CD14-positive monocyte (primary cell): ENCODE results near the gene PKMYT1. TPM values are rescaled to one million over a fixed set of nuclear protein-coding genes. Genes with fewer than 3 reads are reported as not detected.

Experiments
- DNase-seq, 3 donors: peaks; one replicate each; pipeline ENCODE4 v3.0.0-alpha.2; 2011 to 2022
- H2AFZ ChIP-seq: 2 replicates; pipeline ENCODE4 v1.6.0; 2012; ENCODE audit warnings: mild to moderate bottlenecking, low read depth, low read length, inconsistent platforms; ENCODE audit not compliant: insufficient read depth, poor library complexity, severe bottlenecking
- H3K27ac ChIP-seq, 2 donors: 1 replicate in 1 of 2; 2 replicates in 1 of 2; pipeline ENCODE4 v1.5.1; 2012 to 2013; ENCODE audit warnings: low read length in 2 of 2, control low read depth in 1 of 2, inconsistent platforms in 1 of 2, low read depth in 1 of 2, mild to moderate bottlenecking in 1 of 2
- H3K27me3 ChIP-seq, 2 donors: one replicate each; pipeline versions ENCODE4 v1.6.0 to v1.6.1; 2011 to 2013; ENCODE audit warnings: low read length in 2 of 2; ENCODE audit not compliant: control insufficient read depth in 2 of 2, insufficient read depth in 2 of 2
- H3K36me3 ChIP-seq, 2 donors: replicated peaks in 1 of 2; 1 replicate in 1 of 2; 2 replicates in 1 of 2; pipeline versions ENCODE4 v1.5.1 to v1.6.1; 2012 to 2013; ENCODE audit warnings: low read length in 2 of 2, control low read depth in 1 of 2, inconsistent platforms in 1 of 2, mild to moderate bottlenecking in 1 of 2; ENCODE audit not compliant: insufficient read depth in 2 of 2, control insufficient read depth in 1 of 2
- H3K4me1 ChIP-seq, 2 donors: 1 replicate in 1 of 2; 2 replicates in 1 of 2; pipeline versions ENCODE4 v1.5.1 to v1.6.1; 2012 to 2013; ENCODE audit warnings: low read length in 2 of 2, control low read depth in 1 of 2, inconsistent platforms in 1 of 2, mild to moderate bottlenecking in 1 of 2, moderate library complexity in 1 of 2; ENCODE audit not compliant: insufficient read depth in 2 of 2, control insufficient read depth in 1 of 2
- H3K4me2 ChIP-seq: replicated peaks from 2 replicates; pipeline ENCODE3; 2012; ENCODE audit warnings: low read length, moderate library complexity, mild to moderate bottlenecking; ENCODE audit not compliant: poor library complexity, severe bottlenecking; ENCODE audit errors: extremely low read depth
- H3K4me3 ChIP-seq, 3 experiments: fragments of 200-600 bp in 1 of 3; sonication (generic) in 1 of 3; replicated peaks in 1 of 3; 1 replicate in 2 of 3; 2 replicates in 1 of 3; pipeline ENCODE4 v1.5.1; 2011 to 2013; ENCODE audit warnings: low read length in 3 of 3, mild to moderate bottlenecking in 3 of 3, control low read depth in 2 of 3, low read depth in 2 of 3, inconsistent platforms in 1 of 3, moderate library complexity in 1 of 3
- H3K79me2 ChIP-seq: 2 replicates; pipeline ENCODE4 v1.6.0; 2012; ENCODE audit warnings: mild to moderate bottlenecking, control low read depth, inconsistent platforms, low read length, moderate library complexity; ENCODE audit not compliant: insufficient read depth
- H3K9ac ChIP-seq: 2 replicates; pipeline ENCODE4 v1.6.0; 2017; ENCODE audit warnings: low read length, mild to moderate bottlenecking; ENCODE audit not compliant: insufficient read depth, poor library complexity, severe bottlenecking
- H3K9me3 ChIP-seq, 2 donors: replicated peaks in 1 of 2; 1 replicate in 1 of 2; 2 replicates in 1 of 2; pipeline versions ENCODE4 v1.5.1 to v1.6.1; 2012 to 2013; ENCODE audit warnings: low read length in 2 of 2, control low read depth in 1 of 2; ENCODE audit not compliant: control insufficient read depth in 1 of 2, insufficient read depth in 1 of 2
- H4K20me1 ChIP-seq: 2 replicates; pipeline ENCODE4 v1.6.0; 2012; ENCODE audit warnings: mild to moderate bottlenecking, low read length, control low read depth, moderate library complexity; ENCODE audit not compliant: insufficient read depth
- H3K27ac Mint-ChIP-seq, 7 donors: one replicate each; pipeline ENCODE4 v1.8.0; 2020; ENCODE audit warnings: mild to moderate bottlenecking in 7 of 7, mixed read lengths in 7 of 7, moderate library complexity in 6 of 7, inconsistent platforms in 2 of 7
- H3K27me3 Mint-ChIP-seq, 3 donors: one replicate each; pipeline ENCODE4 v1.8.0; 2021 to 2022; ENCODE audit warnings: low read depth in 3 of 3, mild to moderate bottlenecking in 3 of 3, mixed read lengths in 3 of 3, moderate library complexity in 3 of 3, inconsistent platforms in 1 of 3
- H3K36me3 Mint-ChIP-seq, 2 donors: one replicate each; pipeline ENCODE4 v1.8.0; 2020; ENCODE audit warnings: mixed read lengths in 2 of 2, inconsistent platforms in 1 of 2, mild to moderate bottlenecking in 1 of 2
- H3K4me1 Mint-ChIP-seq: one replicate; pipeline ENCODE4 v1.8.0; 2020; ENCODE audit warnings: mild to moderate bottlenecking, mixed read lengths
- H3K4me3 Mint-ChIP-seq, 2 donors: one replicate each; pipeline ENCODE4 v1.8.0; 2020; ENCODE audit warnings: mild to moderate bottlenecking in 2 of 2, mixed read lengths in 2 of 2, moderate library complexity in 1 of 2
- H3K9me3 Mint-ChIP-seq, 7 donors: one replicate each; pipeline ENCODE4 v1.8.0; 2020 to 2022; ENCODE audit warnings: mixed read lengths in 7 of 7, mild to moderate bottlenecking in 6 of 7, moderate library complexity in 6 of 7, inconsistent platforms in 2 of 7
- CTCF ChIP-seq: fragments of 200-600 bp; IDR thresholded peaks from one replicate; pipeline ENCODE4 v1.8.0; 2022; ENCODE audit warnings: antibody characterized with exemption, mild to moderate bottlenecking
- WGBS: methylation state at CpG from one replicate; pipeline ENCODE4 v1.1.5; 2013; ENCODE audit warnings: missing lambda C conversion rate; ENCODE audit not compliant: insufficient coverage; 5-methylcytosine and 5-hydroxymethylcytosine counted together
- intact Hi-C, 2 donors: fragments of 100-400 bp; cut with micrococcal nuclease; formaldehyde crosslinking; loops; one replicate each; pipeline versions ENCODE4 v1.15.0 to v1.15.1; 2023
- polyA plus RNA-seq, 3 donors: library from polyadenylated mRNA; depleted of rRNA in 1 of 3; unstranded in 2 of 3; stranded (reverse) in 1 of 3; fragments of 300-500 nt in 2 of 3; fragments of >200 nt in 1 of 3; fragmentation: Illumina TruSeq in 2 of 3; gene quantifications; 1 replicate in 2 of 3; 2 replicates in 1 of 3; pipeline ENCODE4 v1.2.3, GENCODE V29; 2012 to 2021

Gene PKMYT1
- polyA plus RNA-seq, 3 donors, result 0.39 to 3.2 (median 3.0) TPM

DNA sequence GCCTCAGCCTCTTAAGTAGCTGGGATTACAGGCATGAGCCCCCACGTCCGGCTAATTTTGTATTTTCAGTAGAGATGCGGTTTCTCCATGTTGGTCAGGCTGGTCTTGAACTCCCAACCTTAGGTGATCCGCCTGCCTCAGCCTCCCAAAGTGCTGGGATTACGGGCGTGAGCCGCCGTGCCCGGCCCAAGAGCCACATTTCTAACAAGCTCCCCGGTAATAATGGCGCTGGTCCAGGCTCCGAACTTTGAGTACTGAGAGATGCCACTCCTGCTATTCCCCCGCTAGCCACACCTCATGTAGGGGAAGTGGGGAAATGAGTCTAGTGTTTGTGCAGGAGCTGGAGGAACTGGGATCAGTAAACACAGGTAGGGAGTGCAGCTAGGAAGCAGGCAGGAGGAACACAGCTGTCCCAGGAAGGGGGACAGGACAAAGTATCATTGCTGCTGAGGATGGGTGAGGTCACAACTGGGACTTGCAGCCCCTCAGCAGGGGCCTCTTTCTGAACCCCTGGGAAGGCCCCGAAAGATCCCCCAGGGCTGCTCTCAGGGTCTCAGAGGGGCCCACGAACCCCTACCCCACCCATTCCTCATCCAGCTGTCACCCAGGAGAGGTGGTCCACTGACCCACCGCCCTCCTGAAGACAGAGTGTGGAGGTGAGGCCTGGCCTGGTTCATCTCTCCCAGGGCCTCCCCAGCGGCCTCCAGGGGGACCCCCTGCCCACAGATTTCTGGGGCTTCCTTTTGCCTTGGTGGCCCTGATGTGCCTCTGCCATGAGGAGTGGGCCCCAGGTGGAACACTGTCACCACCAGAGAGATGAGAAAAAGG is 19.8 kb downstream of the PKMYT1 start:
- Mint-ChIP-seq H3K9me3 (peaks cover 0 to 8% (median 2%) of the 10 kb centered on the region in 7 donors), H3K4me3 (peak overlapping the region in 1 of 2 donors; percentile 39), H3K27ac (no peak overlapping the region), H3K27me3 (peaks cover 33 to 64% (median 52%) of the 10 kb centered on the region in 3 donors), H3K36me3 (no peaks in the 10 kb centered on the region), H3K4me1 (peaks cover 32% of the 10 kb centered on the region)
- Histone ChIP-seq H3K27me3 (peaks cover 11 to 42% of the 10 kb centered on the region in 2 donors), H3K4me1 (peaks cover 33 to 39% of the 10 kb centered on the region in 2 donors), H3K4me3 (no peak overlapping the region), H2AFZ (no peak overlapping the region), H4K20me1 (peaks cover 13% of the 10 kb centered on the region), H3K36me3 (no peaks in the 10 kb centered on the region), H3K4me2 (no peak overlapping the region), H3K27ac (no peak overlapping the region), H3K9me3 (no peaks in the 10 kb centered on the region), H3K9ac (no peak overlapping the region), H3K79me2 (no peaks in the 10 kb centered on the region)
- TF ChIP-seq CTCF, result no peak
- peak in 1 of 3 donors; percentile 3 for DNase-seq
- intact Hi-C loops, result no loop called here
- WGBS, result 94% methylated on average over 12 of the region's 17 CpGs

GRCh38 chr16:2959206-2959605 is 21.0 kb downstream of the PKMYT1 start:
- Histone ChIP-seq H2AFZ (no peak overlapping the region), H3K4me2 (no peak overlapping the region), H3K27me3 (peaks cover 11 to 32% of the 10 kb centered on the region in 2 donors), H3K9me3 (no peaks in the 10 kb centered on the region), H4K20me1 (peaks cover 9% of the 10 kb centered on the region), H3K27ac (no peak overlapping the region), H3K9ac (no peak overlapping the region), H3K79me2 (no peaks in the 10 kb centered on the region), H3K36me3 (no peaks in the 10 kb centered on the region), H3K4me3 (no peak overlapping the region), H3K4me1 (peaks cover 24 to 31% of the 10 kb centered on the region in 2 donors)
- DNase-seq, result peak in 1 of 3 donors; percentile 1
- TF ChIP-seq CTCF, result no peak
- no peaks in the 10 kb centered on the region for H3K36me3 Mint-ChIP-seq
- H3K4me1 Mint-ChIP-seq, result peaks cover 24% of the 10 kb centered on the region
- H3K27me3 Mint-ChIP-seq, result peaks cover 26 to 54% (median 45%) of the 10 kb centered on the region in 3 donors
- H3K4me3 Mint-ChIP-seq, result peak overlapping the region in 1 of 2 donors; percentile 24
- WGBS, result 94% methylated on average over 2 of the region's 10 CpGs
- intact Hi-C loops, result no loop called here
- no peak overlapping the region for H3K27ac Mint-ChIP-seq
- H3K9me3 Mint-ChIP-seq, result peaks cover 0 to 6% (median 2%) of the 10 kb centered on the region in 7 donors
